Measurements from ENCODE around the gene TNP2.

The TNP2 gene

DNA sequence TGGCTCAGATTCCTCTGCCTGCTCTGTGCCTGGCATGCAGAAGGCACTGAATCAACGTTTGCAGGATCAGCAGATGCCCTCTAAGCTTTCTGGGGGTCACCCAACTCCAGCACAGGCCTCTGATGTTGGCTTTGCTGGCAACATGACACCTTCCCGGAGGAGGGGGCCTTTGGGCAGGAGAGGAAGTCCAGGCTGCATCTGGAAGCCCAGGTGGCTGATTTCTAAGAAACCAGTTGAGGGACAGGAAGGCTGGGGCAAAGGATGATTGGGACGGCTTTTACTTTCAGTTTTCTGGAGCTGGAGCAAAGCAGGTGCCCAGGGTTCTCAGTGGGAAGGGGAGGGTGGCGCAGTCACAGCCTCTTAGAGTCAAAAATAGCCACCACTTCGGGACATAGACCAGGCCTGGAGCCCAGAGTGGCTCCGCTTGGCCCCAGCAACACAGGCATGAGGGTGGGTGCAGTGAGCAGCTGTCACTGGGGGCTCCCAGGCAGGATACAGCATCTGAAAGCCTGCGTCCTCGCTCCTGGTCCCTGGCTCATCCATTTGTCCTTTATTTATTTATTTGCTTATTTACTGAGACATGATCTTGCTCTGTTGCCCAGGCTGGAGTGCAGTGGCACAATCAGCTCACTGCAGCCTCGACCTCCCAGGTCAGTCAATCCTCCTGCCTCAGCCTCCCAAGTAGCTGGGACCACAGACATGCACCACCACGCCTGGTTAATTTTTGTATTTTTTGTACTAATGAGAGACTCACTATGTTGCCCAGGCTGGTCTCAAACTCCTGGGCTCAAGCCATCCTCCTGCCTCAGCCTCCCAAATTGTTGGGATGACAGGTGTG is 28.3 kb downstream of the TNP2 start:
- Histone ChIP-seq H3K36me3 (ENCODE audit: control insufficient read depth, insufficient read depth, low read length, severe bottlenecking) (no peaks in the 10 kb centered on the region), H3K9ac (ENCODE audit: low read length) (no peak overlapping the region), H3K4me1 (ENCODE audit: control insufficient read depth, insufficient read depth, low read length) (no peaks in the 10 kb centered on the region), H3K27me3 (replicated peaks; ENCODE audit: control insufficient read depth, insufficient read depth, low read length) (peaks cover 8% of the 10 kb centered on the region), H3K9me3 (ENCODE audit: control insufficient read depth, low read length) (no peaks in the 10 kb centered on the region), H3K4me3 (ENCODE audit: low read length) (no peak overlapping the region)
- no peak for DNase-seq (ENCODE audit: low read depth)

- no peaks in the 10 kb centered on the region for H3K36me3 ChIP-seq (ENCODE audit: control insufficient read depth, insufficient read depth, low read length, severe bottlenecking)
- DNase-seq (ENCODE audit: low read depth): no peak
- no peak overlapping the region for H3K9ac ChIP-seq (ENCODE audit: low read length)
- no peaks in the 10 kb centered on the region for H3K4me1 ChIP-seq (ENCODE audit: control insufficient read depth, insufficient read depth, low read length)
- H3K9me3 ChIP-seq (ENCODE audit: control insufficient read depth, low read length): no peaks in the 10 kb centered on the region
- H3K4me3 ChIP-seq (ENCODE audit: low read length): no peak overlapping the region
- peaks cover 8% of the 10 kb centered on the region for H3K27me3 ChIP-seq (replicated peaks; ENCODE audit: control insufficient read depth, insufficient read depth, low read length)
These were observed 29.2 kb downstream of the TNP2 start for GRCh38 chr16:11239644-11240632.

DNA sequence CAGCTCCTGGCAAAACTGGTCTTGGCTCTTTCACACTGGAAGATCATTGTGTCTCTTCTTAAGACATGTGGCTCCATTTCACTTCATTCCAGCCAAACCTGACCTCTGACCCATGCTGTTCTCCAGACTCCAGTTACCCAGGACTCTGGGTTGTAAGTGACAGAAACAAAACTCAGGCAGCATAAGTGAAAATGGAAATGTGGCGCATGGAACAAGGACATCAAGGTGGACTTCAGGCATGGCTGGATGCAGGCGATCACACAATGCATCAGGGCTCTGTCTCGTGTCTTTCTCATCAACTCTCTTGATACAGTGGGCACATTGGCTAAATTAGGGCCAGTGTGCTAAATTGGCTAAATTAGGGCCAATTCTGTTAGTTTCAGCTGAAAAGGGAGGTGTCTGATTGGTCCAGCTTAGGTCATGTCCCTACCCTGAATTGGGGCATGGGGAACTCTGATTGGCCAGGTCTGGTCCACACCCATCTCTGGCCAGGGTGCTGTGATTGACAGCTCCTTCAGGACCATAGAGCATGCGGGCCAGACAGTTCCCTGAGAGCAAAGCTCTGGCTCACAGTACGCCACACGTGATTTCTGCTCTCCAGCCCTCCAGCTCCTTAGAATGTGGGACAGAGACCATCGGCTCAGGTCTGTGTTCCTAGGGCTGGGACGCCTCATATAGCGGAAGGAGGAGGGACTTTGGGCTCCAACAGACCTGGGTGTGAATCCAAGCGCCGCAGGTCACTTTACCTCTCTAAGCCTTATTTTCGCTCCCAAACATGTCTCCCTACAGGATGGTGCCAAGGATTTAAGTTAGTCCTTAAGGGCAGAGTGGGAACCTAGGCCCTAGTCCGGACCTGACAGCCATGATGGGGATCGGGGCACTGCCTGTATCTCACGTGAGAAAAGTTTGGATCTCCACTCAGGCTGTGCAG is 30.6 kb downstream of the TNP2 start:
- H3K4me3 ChIP-seq (ENCODE audit: low read length): no peak overlapping the region
- no peaks in the 10 kb centered on the region for H3K4me1 ChIP-seq (ENCODE audit: control insufficient read depth, insufficient read depth, low read length)
- H3K9me3 ChIP-seq (ENCODE audit: control insufficient read depth, low read length): no peaks in the 10 kb centered on the region
- no peak for DNase-seq (ENCODE audit: low read depth)
- H3K27me3 ChIP-seq (replicated peaks; ENCODE audit: control insufficient read depth, insufficient read depth, low read length): peaks cover 6% of the 10 kb centered on the region
- no peak overlapping the region for H3K9ac ChIP-seq (ENCODE audit: low read length)
- H3K36me3 ChIP-seq (ENCODE audit: control insufficient read depth, insufficient read depth, low read length, severe bottlenecking): no peaks in the 10 kb centered on the region

- H3K9me3 ChIP-seq (ENCODE audit: control insufficient read depth, low read length): no peaks in the 10 kb centered on the region
- peak; percentile 39 for DNase-seq (ENCODE audit: low read depth)
- no peak overlapping the region for H3K9ac ChIP-seq (ENCODE audit: low read length)
- no peaks in the 10 kb centered on the region for H3K4me1 ChIP-seq (ENCODE audit: control insufficient read depth, insufficient read depth, low read length)
- no peak overlapping the region for H3K4me3 ChIP-seq (ENCODE audit: low read length)
- no peaks in the 10 kb centered on the region for H3K36me3 ChIP-seq (ENCODE audit: control insufficient read depth, insufficient read depth, low read length, severe bottlenecking)
- no peaks in the 10 kb centered on the region for H3K27me3 ChIP-seq (replicated peaks; ENCODE audit: control insufficient read depth, insufficient read depth, low read length)
These were observed 32.5 kb downstream of the TNP2 start for GRCh38 chr16:11236461-11237254.

GRCh38 chr16:11235703-11235991 is 33.5 kb downstream of the TNP2 start:
- H3K4me1 ChIP-seq (ENCODE audit: control insufficient read depth, insufficient read depth, low read length): no peaks in the 10 kb centered on the region
- no peaks in the 10 kb centered on the region for H3K9me3 ChIP-seq (ENCODE audit: control insufficient read depth, low read length)
- H3K27me3 ChIP-seq (replicated peaks; ENCODE audit: control insufficient read depth, insufficient read depth, low read length): no peaks in the 10 kb centered on the region
- H3K36me3 ChIP-seq (ENCODE audit: control insufficient read depth, insufficient read depth, low read length, severe bottlenecking): no peaks in the 10 kb centered on the region
- no peak overlapping the region for H3K4me3 ChIP-seq (ENCODE audit: low read length)
- DNase-seq (ENCODE audit: low read depth): no peak
- H3K9ac ChIP-seq (ENCODE audit: low read length): no peak overlapping the region

- no peaks in the 10 kb centered on the region for H3K9me3 ChIP-seq (ENCODE audit: control insufficient read depth, low read length)
- DNase-seq (ENCODE audit: low read depth): no peak
- H3K4me3 ChIP-seq (ENCODE audit: low read length): no peak overlapping the region
- no peaks in the 10 kb centered on the region for H3K36me3 ChIP-seq (ENCODE audit: control insufficient read depth, insufficient read depth, low read length, severe bottlenecking)
- no peaks in the 10 kb centered on the region for H3K4me1 ChIP-seq (ENCODE audit: control insufficient read depth, insufficient read depth, low read length)
- no peaks in the 10 kb centered on the region for H3K27me3 ChIP-seq (replicated peaks; ENCODE audit: control insufficient read depth, insufficient read depth, low read length)
- no peak overlapping the region for H3K9ac ChIP-seq (ENCODE audit: low read length)
These were observed 34.0 kb downstream of the TNP2 start for GRCh38 chr16:11234884-11235702.

DNA sequence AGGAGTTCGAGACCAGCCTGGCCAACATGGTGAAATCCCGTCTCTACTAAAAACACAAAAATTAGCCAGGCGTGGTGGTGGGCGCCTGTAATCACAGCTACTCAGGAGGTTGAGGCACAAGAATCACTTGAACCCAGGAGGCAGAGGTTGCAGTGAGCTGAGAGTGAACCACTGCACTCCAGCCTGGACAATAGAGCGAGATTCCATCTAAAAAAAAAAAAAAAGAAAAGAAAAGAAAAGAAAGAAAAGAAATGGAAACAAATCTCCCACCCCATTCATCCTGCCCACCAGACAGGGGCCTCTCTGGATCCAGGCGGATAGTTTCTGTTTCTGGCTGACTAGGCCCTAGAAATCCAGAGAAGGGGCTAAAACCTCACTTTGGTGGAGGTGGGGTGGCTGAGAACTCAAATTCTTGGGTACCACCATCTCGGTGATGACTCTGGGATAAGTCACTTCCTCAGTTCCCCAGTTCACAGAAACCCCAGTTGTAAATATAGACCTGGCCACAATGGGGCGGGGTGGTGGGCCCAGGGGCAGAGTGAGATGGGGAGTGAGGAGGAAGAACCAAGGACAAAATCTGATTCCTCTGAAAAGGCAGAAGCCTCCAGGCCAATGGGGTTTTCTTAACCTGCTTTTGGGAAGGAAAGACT is 35.3 kb downstream of the TNP2 start:
- Histone ChIP-seq H3K27me3 (replicated peaks; ENCODE audit: control insufficient read depth, insufficient read depth, low read length) (no peaks in the 10 kb centered on the region), H3K36me3 (ENCODE audit: control insufficient read depth, insufficient read depth, low read length, severe bottlenecking) (no peaks in the 10 kb centered on the region), H3K9ac (ENCODE audit: low read length) (no peak overlapping the region), H3K9me3 (ENCODE audit: control insufficient read depth, low read length) (no peaks in the 10 kb centered on the region), H3K4me1 (ENCODE audit: control insufficient read depth, insufficient read depth, low read length) (no peaks in the 10 kb centered on the region), H3K4me3 (ENCODE audit: low read length) (no peak overlapping the region)
- no peak for DNase-seq (ENCODE audit: low read depth)

DNA sequence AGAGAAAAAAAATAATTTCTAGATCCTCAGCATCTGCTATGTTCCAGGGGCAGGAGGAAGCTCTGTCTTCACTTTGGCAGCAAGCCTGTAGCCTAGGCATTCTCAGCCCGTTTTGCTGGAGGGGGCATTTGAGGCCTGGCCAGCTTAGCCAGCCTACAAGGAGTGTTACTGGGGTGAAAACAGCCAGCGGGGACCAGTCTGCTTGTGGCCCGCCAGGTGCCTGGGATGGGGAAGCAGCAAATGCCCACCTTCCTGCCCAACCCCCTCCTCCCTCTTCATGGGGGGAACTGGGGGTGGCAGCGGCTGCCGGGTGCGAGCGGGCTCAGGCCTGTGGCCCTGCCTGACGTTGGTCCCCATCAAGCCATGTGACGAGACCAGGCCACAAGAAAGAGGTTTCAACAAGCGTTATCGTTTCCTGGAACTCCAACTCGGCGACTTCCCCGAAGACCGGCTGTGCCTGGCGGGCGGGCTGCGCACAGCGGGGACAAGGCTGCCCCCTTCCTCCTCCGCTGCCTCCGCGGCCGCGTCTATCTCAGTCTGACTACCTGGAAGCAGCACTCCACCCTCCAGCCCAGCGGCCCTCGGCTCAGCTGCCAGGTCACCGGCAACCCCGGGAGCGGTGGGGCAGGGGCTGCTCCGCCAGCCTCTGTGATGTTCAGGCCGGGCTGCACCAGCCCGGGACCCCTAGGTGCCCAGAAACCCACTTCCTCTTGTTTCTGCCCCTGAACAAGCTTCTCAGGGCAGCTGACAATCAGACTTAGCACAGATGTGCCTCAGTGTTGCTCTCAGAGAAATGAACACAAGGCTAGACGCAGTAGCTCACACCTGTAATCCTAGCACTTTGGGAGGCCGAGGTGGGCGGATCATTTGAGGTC is 36.0 kb downstream of the TNP2 start:
- DNase-seq (ENCODE audit: low read depth): no peak
- Histone ChIP-seq H3K9me3 (ENCODE audit: control insufficient read depth, low read length) (no peaks in the 10 kb centered on the region), H3K27me3 (replicated peaks; ENCODE audit: control insufficient read depth, insufficient read depth, low read length) (no peaks in the 10 kb centered on the region), H3K36me3 (ENCODE audit: control insufficient read depth, insufficient read depth, low read length, severe bottlenecking) (no peaks in the 10 kb centered on the region), H3K9ac (ENCODE audit: low read length) (no peak overlapping the region), H3K4me1 (ENCODE audit: control insufficient read depth, insufficient read depth, low read length) (no peaks in the 10 kb centered on the region), H3K4me3 (ENCODE audit: low read length) (no peak overlapping the region)

DNA sequence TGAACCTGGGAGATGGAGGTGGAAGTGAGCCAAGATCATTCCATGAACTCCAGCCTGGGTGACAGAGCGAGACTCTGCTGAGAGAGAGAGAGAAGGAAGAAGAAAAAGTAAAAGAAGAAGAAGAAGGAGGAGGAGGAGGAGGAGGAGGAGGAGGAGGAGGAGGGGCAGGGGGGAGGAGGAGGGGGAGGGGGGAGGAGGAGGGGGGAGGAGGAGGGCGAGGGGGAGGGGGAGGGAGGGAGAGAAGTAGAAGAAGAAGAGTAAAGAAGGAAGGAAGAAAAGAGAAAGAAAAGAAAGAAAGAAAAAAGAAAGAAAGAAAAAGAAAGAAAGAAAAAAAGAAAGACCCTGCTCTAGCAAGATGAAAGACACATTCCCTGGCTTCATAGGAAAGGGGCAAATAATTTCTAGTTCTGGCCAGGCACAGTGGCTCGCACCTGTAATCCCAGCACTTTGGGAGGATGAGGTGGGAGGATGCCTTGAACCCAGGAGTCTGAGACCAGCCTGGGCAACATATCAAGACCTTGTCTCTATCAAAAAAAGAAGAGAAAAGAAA is 36.7 kb downstream of the TNP2 start:
- Histone ChIP-seq H3K9me3 (ENCODE audit: control insufficient read depth, low read length) (no peaks in the 10 kb centered on the region), H3K4me1 (ENCODE audit: control insufficient read depth, insufficient read depth, low read length) (no peaks in the 10 kb centered on the region), H3K27me3 (replicated peaks; ENCODE audit: control insufficient read depth, insufficient read depth, low read length) (no peaks in the 10 kb centered on the region), H3K9ac (ENCODE audit: low read length) (no peak overlapping the region), H3K36me3 (ENCODE audit: control insufficient read depth, insufficient read depth, low read length, severe bottlenecking) (no peaks in the 10 kb centered on the region), H3K4me3 (ENCODE audit: low read length) (no peak overlapping the region)
- DNase-seq (ENCODE audit: low read depth): no peak
